ENCODE results near the gene GALNT12.

Gene GALNT12

DNA sequence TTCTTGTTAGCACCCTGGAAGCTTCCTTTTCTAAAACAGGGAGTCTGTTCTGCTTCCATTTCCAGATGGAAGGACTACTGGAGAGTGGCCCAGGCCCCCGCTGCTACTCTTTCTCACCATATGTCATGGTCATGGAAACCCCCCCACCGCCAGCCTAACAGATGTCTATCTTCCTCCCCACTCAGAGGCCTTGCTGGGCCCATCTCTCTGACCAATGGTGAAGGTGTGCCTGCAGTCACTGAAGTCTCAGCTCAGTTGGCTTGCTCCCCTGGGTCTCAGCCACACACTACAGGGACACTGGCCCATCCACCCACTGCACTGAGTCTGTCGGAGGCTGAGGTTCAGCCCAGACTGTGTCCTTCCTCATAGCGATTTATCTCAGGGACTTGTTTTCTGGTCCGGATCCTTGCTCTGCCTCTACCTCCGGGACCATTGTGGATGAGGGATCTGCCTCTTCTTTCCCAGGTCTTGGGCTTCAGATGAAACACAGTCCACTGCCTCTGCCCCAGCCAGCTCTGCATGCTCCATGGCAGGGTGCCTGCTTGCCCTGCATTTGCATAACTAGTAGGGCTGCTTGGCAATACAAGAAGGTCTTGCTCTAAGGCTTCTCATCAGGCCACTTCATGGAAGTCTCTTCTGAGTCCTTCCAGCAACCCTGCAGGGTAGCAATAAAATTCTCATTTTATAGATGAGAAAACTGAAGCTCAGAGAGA is 30.8 kb downstream of the GALNT12 start:
- H3K4me3 ChIP-seq (ENCODE audit: low read depth, low read length), result no peak overlapping the region
- TF ChIP-seq, protein P1, sequence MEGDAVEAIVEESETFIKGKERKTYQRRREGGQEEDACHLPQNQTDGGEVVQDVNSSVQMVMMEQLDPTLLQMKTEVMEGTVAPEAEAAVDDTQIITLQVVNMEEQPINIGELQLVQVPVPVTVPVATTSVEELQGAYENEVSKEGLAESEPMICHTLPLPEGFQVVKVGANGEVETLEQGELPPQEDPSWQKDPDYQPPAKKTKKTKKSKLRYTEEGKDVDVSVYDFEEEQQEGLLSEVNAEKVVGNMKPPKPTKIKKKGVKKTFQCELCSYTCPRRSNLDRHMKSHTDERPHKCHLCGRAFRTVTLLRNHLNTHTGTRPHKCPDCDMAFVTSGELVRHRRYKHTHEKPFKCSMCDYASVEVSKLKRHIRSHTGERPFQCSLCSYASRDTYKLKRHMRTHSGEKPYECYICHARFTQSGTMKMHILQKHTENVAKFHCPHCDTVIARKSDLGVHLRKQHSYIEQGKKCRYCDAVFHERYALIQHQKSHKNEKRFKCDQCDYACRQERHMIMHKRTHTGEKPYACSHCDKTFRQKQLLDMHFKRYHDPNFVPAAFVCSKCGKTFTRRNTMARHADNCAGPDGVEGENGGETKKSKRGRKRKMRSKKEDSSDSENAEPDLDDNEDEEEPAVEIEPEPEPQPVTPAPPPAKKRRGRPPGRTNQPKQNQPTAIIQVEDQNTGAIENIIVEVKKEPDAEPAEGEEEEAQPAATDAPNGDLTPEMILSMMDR (IDR thresholded peaks at IDR 0.05; ENCODE audit: insufficient read depth, low read depth, low read length, missing control alignments), result no peak
- no peak for DNase-seq (ENCODE audit: low read depth)

- H3K4me3 ChIP-seq (ENCODE audit: low read depth, low read length), result no peak overlapping the region
- TF ChIP-seq, protein P1 (IDR thresholded peaks at IDR 0.05; ENCODE audit: insufficient read depth, low read depth, low read length, missing control alignments), result no peak
- no peak for DNase-seq (ENCODE audit: low read depth)
Observed at GRCh38 chr9:98838868-98839565, 31.5 kb downstream of the GALNT12 start.

GRCh38 chr9:98839724-98840123 is 32.3 kb downstream of the GALNT12 start:
- TF ChIP-seq, protein P1 (IDR thresholded peaks at IDR 0.05; ENCODE audit: insufficient read depth, low read depth, low read length, missing control alignments), result no peak
- no peak for DNase-seq (ENCODE audit: low read depth)
- H3K4me3 ChIP-seq (ENCODE audit: low read depth, low read length), result no peak overlapping the region

- no peak for DNase-seq (ENCODE audit: low read depth)
- TF ChIP-seq, protein P1 (IDR thresholded peaks at IDR 0.05; ENCODE audit: insufficient read depth, low read depth, low read length, missing control alignments), result no peak
- H3K4me3 ChIP-seq (ENCODE audit: low read depth, low read length), result no peak overlapping the region
Observed at GRCh38 chr9:98842510-98842909, 35.0 kb downstream of the GALNT12 start.

GRCh38 chr9:98846081-98846480 is 38.6 kb downstream of the GALNT12 start:
- no peak for DNase-seq (ENCODE audit: low read depth)
- H3K4me3 ChIP-seq (ENCODE audit: low read depth, low read length), result no peak overlapping the region
- TF ChIP-seq, protein P1 (IDR thresholded peaks at IDR 0.05; ENCODE audit: insufficient read depth, low read depth, low read length, missing control alignments), result no peak

DNA sequence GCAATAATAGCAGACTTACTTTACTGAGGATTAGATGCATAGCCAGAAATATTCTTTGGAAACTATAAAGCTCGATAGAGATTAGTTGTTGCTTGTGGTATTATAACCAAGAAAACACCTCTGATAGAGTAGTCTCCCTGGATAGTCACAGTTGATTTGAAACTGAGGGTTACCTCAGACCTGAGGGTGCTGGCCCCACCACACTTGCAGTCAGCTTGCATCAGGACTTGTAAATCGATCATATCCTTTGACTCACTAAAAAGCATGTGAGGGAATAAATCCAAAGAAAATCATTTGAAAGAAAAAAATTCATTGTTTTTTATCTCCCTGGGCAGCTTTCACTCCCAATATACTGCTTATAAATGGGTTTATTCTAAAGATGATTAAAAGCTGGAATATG is 39.4 kb downstream of the GALNT12 start:
- DNase-seq (ENCODE audit: low read depth), result no peak
- TF ChIP-seq, protein P1 (IDR thresholded peaks at IDR 0.05; ENCODE audit: insufficient read depth, low read depth, low read length, missing control alignments), result no peak
- no peak overlapping the region for H3K4me3 ChIP-seq (ENCODE audit: low read depth, low read length)

Measured in GM12865 (cell line).